HepG2 (cell line): Measurements from ENCODE around the gene RBM12. TPM values are rescaled to one million over a fixed set of nuclear protein-coding genes. Genes with fewer than 3 reads are reported as not detected.

Experiments
- ATAC-seq: fragments of 200-7000 bp; cut with Tn5 transposase; 3 replicates; pipeline ENCODE4 v1.9.1; 2020; ENCODE audit warnings: mild to moderate bottlenecking, moderate library complexity
- BruUV-seq: library from RNA; stranded (reverse); fragments of 400-500 nt; replicated peaks from 2 replicates; lab custom pipeline; 2021; lab: Mats Ljungman, UMichigan
- CTCF ChIA-PET: fragments of 300-600 bp; formaldehyde crosslinking; extraction: SDS; loops from one replicate; lab custom pipeline; 2021; ENCODE audit warnings: low total read pairs, inconsistent platforms, low intra/inter-chr PET ratio; lab: Yijun Ruan, JAX
- POLR2A ChIA-PET: fragments of 350-600 bp; sonication (Branson Sonifier 250); formaldehyde crosslinking; loops from one replicate; lab custom pipeline; 2020; ENCODE audit warnings: antibody characterized with exemption, inconsistent platforms; lab: Yijun Ruan, JAX
- DNase-seq: peaks from one replicate; pipeline ENCODE4 v3.0.0-alpha.2; 2015; ENCODE audit warnings: low spot score
- FAIRE-seq: peaks from 3 replicates; lab custom pipeline; 2011; peaks lifted over from hg19 to GRCh38; lab: Jason Lieb, UNC
- H2AFZ ChIP-seq: one replicate; pipeline ENCODE4 v1.6.1; 2011; ENCODE audit warnings: low read length, inconsistent platforms
- H3K27ac ChIP-seq: fragments of 300-600 bp; 3 replicates; pipeline ENCODE4 v1.8.0; 2011; ENCODE audit warnings: mixed run types, mild to moderate bottlenecking, mixed read lengths, low read length, inconsistent platforms; ENCODE audit not compliant: insufficient read depth; ENCODE audit errors: extremely low read length
- H3K27me3 ChIP-seq, 2 experiments: fragments of 200-600 bp in 1 of 2; 2 replicates in 1 of 2; 3 replicates in 1 of 2; pipeline versions ENCODE4 v1.6.0 to v1.8.0; 2011; ENCODE audit warnings: low read length in 2 of 2, mild to moderate bottlenecking in 2 of 2, moderate library complexity in 2 of 2, inconsistent platforms in 1 of 2; ENCODE audit not compliant: insufficient read depth in 2 of 2, control insufficient read depth in 1 of 2
- H3K36me3 ChIP-seq, 2 experiments: fragments of 200-600 bp in 1 of 2; replicated peaks in 1 of 2; 2 replicates in 1 of 2; 3 replicates in 1 of 2; pipeline versions ENCODE4 v1.5.1 to v1.8.0; 2011; ENCODE audit warnings: low read length in 2 of 2, inconsistent platforms in 1 of 2; ENCODE audit not compliant: insufficient read depth in 2 of 2, control insufficient read depth in 1 of 2
- H3K4me1 ChIP-seq: 2 replicates; pipeline ENCODE4 v1.5.1; 2012; ENCODE audit warnings: low read length, inconsistent platforms; ENCODE audit not compliant: insufficient read depth
- H3K4me2 ChIP-seq: 2 replicates; pipeline ENCODE4 v1.6.0; 2011; ENCODE audit warnings: low read depth, low read length, inconsistent platforms
- H3K4me3 ChIP-seq, 3 experiments: fragments of 200-600 bp in 1 of 3; sonication (generic), shearing (Covaris generic) in 1 of 3; replicated peaks in 1 of 3; 2 replicates each; pipeline ENCODE4 v1.5.1; 2011 to 2016; ENCODE audit warnings: low read length in 3 of 3, inconsistent platforms in 2 of 3, low read depth in 2 of 3, mild to moderate bottlenecking in 2 of 3, control low read depth in 1 of 3, mixed read lengths in 1 of 3; ENCODE audit not compliant: insufficient read depth in 1 of 3
- H3K79me2 ChIP-seq: one replicate; pipeline ENCODE4 v1.6.1; 2011; ENCODE audit warnings: low read length, inconsistent platforms; ENCODE audit not compliant: insufficient read depth
- H3K9ac ChIP-seq: 2 replicates; pipeline ENCODE4 v1.6.0; 2011; ENCODE audit warnings: mild to moderate bottlenecking, low read depth, low read length, inconsistent platforms; ENCODE audit not compliant: insufficient read depth
- H3K9me3 ChIP-seq: 2 replicates; pipeline ENCODE4 v1.5.1; 2012; ENCODE audit warnings: mild to moderate bottlenecking, low read length
- H4K20me1 ChIP-seq: 2 replicates; pipeline ENCODE4 v1.6.0; 2011; ENCODE audit warnings: inconsistent platforms, mild to moderate bottlenecking, low read length, moderate library complexity; ENCODE audit not compliant: insufficient read depth
- FIP1L1 ChIP-seq: fragments of 200-400 bp; formaldehyde crosslinking; IDR thresholded peaks from 2 replicates; pipeline ENCODE4 v1.6.1; 2018; ENCODE audit warnings: low read depth, mild to moderate bottlenecking, low read length, moderate library complexity, borderline replicate concordance; ENCODE audit not compliant: insufficient read depth
- KDM3A ChIP-seq: IDR thresholded peaks from 2 replicates; pipeline ENCODE4 v1.6.1; 2018; ENCODE audit warnings: low read depth, missing compliant biosample characterization
- KLF15 ChIP-seq: sonication (generic); formaldehyde crosslinking; IDR thresholded peaks from 2 replicates; pipeline ENCODE4 v1.8.1; 2023; ENCODE audit warnings: borderline replicate concordance, mild to moderate bottlenecking, inconsistent platforms, missing genetic modification reagents, mixed read lengths
- RCOR2 ChIP-seq: IDR thresholded peaks from 2 replicates; pipeline ENCODE4 v1.6.1; 2016; ENCODE audit warnings: missing biosample characterization, missing genetic modification reagents
- SOX5 ChIP-seq: IDR thresholded peaks from 2 replicates; pipeline ENCODE4 v1.6.1; 2016; ENCODE audit warnings: borderline replicate concordance
- TERF1 ChIP-seq: sonication (generic); formaldehyde crosslinking; IDR thresholded peaks from 2 replicates; pipeline ENCODE4 v1.8.0; 2022; ENCODE audit warnings: mild to moderate bottlenecking, missing genetic modification reagents, moderate library complexity
- ZBTB1 ChIP-seq: sonication (generic); formaldehyde crosslinking; IDR thresholded peaks from 2 replicates; pipeline ENCODE4 v1.4.0; 2020; ENCODE audit warnings: missing genetic modification reagents, borderline replicate concordance
- ZBTB7A ChIP-seq: sonication (generic); formaldehyde crosslinking; IDR thresholded peaks from 2 replicates; pipeline ENCODE4 v1.8.0; 2022; ENCODE audit warnings: mild to moderate bottlenecking, missing genetic modification reagents
- ZFYVE20 ChIP-seq: sonication (generic); formaldehyde crosslinking; IDR thresholded peaks from 2 replicates; pipeline ENCODE4 v1.8.0; 2023; ENCODE audit warnings: low read depth, mild to moderate bottlenecking, moderate library complexity, missing genetic modification reagents, borderline replicate concordance
- ZKSCAN1 ChIP-seq: fragments of 150-350 bp; IDR thresholded peaks from 2 replicates; pipeline ENCODE4 v1.6.1; 2014; ENCODE audit warnings: low read length
- ZNF333 ChIP-seq: sonication (generic); formaldehyde crosslinking; IDR thresholded peaks from 2 replicates; pipeline ENCODE4 v1.4.0; 2020; ENCODE audit warnings: mild to moderate bottlenecking, missing genetic modification reagents, borderline replicate concordance
- ZNF652 ChIP-seq: IDR thresholded peaks from 2 replicates; pipeline ENCODE4 v1.6.1; 2016; ENCODE audit warnings: low read depth, borderline replicate concordance
- ZNF670 ChIP-seq: sonication (generic); formaldehyde crosslinking; IDR thresholded peaks from 2 replicates; pipeline ENCODE4 v1.8.0; 2022; ENCODE audit warnings: mild to moderate bottlenecking, missing genetic modification reagents, borderline replicate concordance
- ZNF770 ChIP-seq: sonication (generic); formaldehyde crosslinking; IDR thresholded peaks from 2 replicates; pipeline ENCODE4 v1.5.0; 2020; ENCODE audit warnings: mild to moderate bottlenecking, missing genetic modification reagents
- WGBS: methylation state at CpG from one replicate; pipeline ENCODE4 v1.1.6; 2017; ENCODE audit warnings: low lambda C conversion rate; 5-methylcytosine and 5-hydroxymethylcytosine counted together
- in situ Hi-C: cut with HindIII; loops from 2 replicates; pipeline ENCODE4 v1.10.0; 2017; ENCODE audit warnings: low pct_unique_long_range_greater_than_20kb; ENCODE audit not compliant: extremely low pct_ligation_motif_present
- intact Hi-C: fragments of 100-400 bp; cut with micrococcal nuclease; formaldehyde crosslinking; loops from one replicate; pipeline ENCODE4 v1.10.0; 2022; ENCODE audit not compliant: unreplicated experiment
- polyA plus RNA-seq, 8 experiments: library from polyadenylated mRNA; depleted of rRNA in 3 of 8; stranded (reverse) in 7 of 8; unstranded in 1 of 8; fragments of >200 nt; fragmentation: Illumina TruSeq in 4 of 8; extraction: Trizol in 4 of 8; gene quantifications; 2 replicates each; pipeline versions ENCODE4 v1.2.1 to v1.2.3, GENCODE V29; 2011 to 2016; ENCODE audit warnings: low read depth in 4 of 8, missing spikeins in 1 of 8, mixed read lengths in 1 of 8; ENCODE audit not compliant: insufficient read depth in 1 of 8
- total RNA-seq, 5 experiments: library from RNA; depleted of rRNA; stranded (reverse); fragments of >200 nt; fragmentation: Illumina TruSeq; extraction: Trizol; gene quantifications; 2 replicates each; pipeline ENCODE4 v1.2.3, GENCODE V29; 2016; ENCODE audit warnings: low read depth in 1 of 5
- TF ChIP-seq, protein P1 (sequence below): sonication (generic); formaldehyde crosslinking; IDR thresholded peaks from 2 replicates; pipeline ENCODE4 v1.5.1; 2020; ENCODE audit warnings: mild to moderate bottlenecking, missing genetic modification reagents, moderate library complexity
- TF ChIP-seq, protein P2 (sequence below): sonication (generic); formaldehyde crosslinking; IDR thresholded peaks from 2 replicates; pipeline ENCODE4 v1.4.0; 2020; ENCODE audit warnings: mild to moderate bottlenecking, low read depth, missing genetic modification reagents

Gene RBM12
- total and polyA plus RNA-seq, 2 of the 13 experiments (the other 11 are each of a cell fraction or from before 2014, with no cell fraction given): 97.9 to 104 TPM

DNA sequence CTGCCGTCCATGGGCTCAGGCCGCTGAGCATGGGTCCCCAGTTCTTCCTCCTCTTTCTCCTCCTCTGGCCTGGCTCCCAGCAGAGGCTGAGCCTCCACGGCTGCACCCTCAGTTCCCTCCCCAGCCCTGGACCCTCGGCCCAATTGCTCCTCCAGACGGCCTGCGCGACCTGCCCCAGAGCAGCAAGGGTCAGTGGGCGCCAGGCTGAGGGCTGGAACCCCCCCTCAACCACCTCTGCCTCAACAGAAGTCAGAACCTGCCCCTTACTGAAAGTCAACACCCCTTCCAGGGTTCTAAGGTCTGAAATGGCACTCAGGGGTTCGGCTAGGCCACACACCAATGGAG is 65.0 kb downstream of the RBM12 start:
- Histone ChIP-seq H3K4me2 (no peak overlapping the region), H3K4me3 (no peak overlapping the region), H3K9ac (no peak overlapping the region), H4K20me1 (no peaks in the 10 kb centered on the region), H3K4me1 (peaks cover 26% of the 10 kb centered on the region), H3K27me3 (peaks cover 3 to 30% of the 10 kb centered on the region in 2 experiments; a peak in 4 of 5 replicates), H3K36me3 (no peaks in the 10 kb centered on the region), H3K27ac (no peak overlapping the region), H3K9me3 (no peaks in the 10 kb centered on the region), H2AFZ (no peak overlapping the region), H3K79me2 (no peaks in the 10 kb centered on the region)
- DNase-seq: no peak
- in situ Hi-C loops (loop anchor here (5.0 kb wide), 1 partner anchor 137 kb away; no protein-coding TSS in a partner anchor), intact Hi-C loops (no loop called here)
- ChIA-PET CTCF (no interaction called here), POLR2A (no interaction called here)
- 51% methylated on average over 9 of the region's 9 CpGs for WGBS
- no peak for FAIRE-seq
- ATAC-seq: no peak
- BruUV-seq: no TSS peak
- TF ChIP-seq ZNF333 (CRISPR knock-in tag) (no peak), SOX5 (no peak), TERF1 (CRISPR knock-in tag) (no peak), ZNF770 (CRISPR knock-in tag) (no peak), KLF15 (no peak), RCOR2 (no peak), ZFYVE20 (CRISPR knock-in tag) (no peak), ZBTB7A (CRISPR knock-in tag) (no peak), KDM3A (CRISPR knock-in tag) (no peak), ZNF652 (no peak), ZBTB1 (CRISPR knock-in tag) (no peak), ZNF670 (CRISPR knock-in tag) (no peak), ZKSCAN1 (no peak), FIP1L1 (no peak)
- TF ChIP-seq, protein P1, sequence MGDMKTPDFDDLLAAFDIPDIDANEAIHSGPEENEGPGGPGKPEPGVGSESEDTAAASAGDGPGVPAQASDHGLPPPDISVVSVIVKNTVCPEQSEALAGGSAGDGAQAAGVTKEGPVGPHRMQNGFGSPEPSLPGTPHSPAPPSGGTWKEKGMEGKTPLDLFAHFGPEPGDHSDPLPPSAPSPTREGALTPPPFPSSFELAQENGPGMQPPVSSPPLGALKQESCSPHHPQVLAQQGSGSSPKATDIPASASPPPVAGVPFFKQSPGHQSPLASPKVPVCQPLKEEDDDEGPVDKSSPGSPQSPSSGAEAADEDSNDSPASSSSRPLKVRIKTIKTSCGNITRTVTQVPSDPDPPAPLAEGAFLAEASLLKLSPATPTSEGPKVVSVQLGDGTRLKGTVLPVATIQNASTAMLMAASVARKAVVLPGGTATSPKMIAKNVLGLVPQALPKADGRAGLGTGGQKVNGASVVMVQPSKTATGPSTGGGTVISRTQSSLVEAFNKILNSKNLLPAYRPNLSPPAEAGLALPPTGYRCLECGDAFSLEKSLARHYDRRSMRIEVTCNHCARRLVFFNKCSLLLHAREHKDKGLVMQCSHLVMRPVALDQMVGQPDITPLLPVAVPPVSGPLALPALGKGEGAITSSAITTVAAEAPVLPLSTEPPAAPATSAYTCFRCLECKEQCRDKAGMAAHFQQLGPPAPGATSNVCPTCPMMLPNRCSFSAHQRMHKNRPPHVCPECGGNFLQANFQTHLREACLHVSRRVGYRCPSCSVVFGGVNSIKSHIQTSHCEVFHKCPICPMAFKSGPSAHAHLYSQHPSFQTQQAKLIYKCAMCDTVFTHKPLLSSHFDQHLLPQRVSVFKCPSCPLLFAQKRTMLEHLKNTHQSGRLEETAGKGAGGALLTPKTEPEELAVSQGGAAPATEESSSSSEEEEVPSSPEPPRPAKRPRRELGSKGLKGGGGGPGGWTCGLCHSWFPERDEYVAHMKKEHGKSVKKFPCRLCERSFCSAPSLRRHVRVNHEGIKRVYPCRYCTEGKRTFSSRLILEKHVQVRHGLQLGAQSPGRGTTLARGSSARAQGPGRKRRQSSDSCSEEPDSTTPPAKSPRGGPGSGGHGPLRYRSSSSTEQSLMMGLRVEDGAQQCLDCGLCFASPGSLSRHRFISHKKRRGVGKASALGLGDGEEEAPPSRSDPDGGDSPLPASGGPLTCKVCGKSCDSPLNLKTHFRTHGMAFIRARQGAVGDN: 0 out of 2 replicates have a peak, but pooled peaks have one; percentile 28
- TF ChIP-seq, protein P2, sequence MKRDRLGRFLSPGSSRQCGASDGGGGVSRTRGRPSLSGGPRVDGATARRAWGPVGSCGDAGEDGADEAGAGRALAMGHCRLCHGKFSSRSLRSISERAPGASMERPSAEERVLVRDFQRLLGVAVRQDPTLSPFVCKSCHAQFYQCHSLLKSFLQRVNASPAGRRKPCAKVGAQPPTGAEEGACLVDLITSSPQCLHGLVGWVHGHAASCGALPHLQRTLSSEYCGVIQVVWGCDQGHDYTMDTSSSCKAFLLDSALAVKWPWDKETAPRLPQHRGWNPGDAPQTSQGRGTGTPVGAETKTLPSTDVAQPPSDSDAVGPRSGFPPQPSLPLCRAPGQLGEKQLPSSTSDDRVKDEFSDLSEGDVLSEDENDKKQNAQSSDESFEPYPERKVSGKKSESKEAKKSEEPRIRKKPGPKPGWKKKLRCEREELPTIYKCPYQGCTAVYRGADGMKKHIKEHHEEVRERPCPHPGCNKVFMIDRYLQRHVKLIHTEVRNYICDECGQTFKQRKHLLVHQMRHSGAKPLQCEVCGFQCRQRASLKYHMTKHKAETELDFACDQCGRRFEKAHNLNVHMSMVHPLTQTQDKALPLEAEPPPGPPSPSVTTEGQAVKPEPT (CRISPR knock-in tag): 0 out of 2 replicates have a peak, but pooled peaks have one; percentile 43
